Stomach (tissue), 9 donors: ENCODE measurements around the gene TMEM141. TPM values are rescaled to one million over a fixed set of nuclear protein-coding genes. Genes with fewer than 3 reads are reported as not detected.

Source experiments
- DNase-seq, 2 donors: peaks; one replicate each; pipeline versions ENCODE4 v3.0.0 to v3.0.0-alpha.2; 2013 to 2019
- H3K27ac ChIP-seq, 5 donors: fragments of 200-600 bp in 4 of 5; sonication (generic) in 4 of 5; one replicate each; pipeline ENCODE4 v1.5.1; 2013 to 2019; ENCODE audit warnings: mild to moderate bottlenecking in 1 of 5, moderate library complexity in 1 of 5
- H3K27me3 ChIP-seq, 3 donors: fragments of 200-600 bp; sonication (generic); one replicate each; pipeline ENCODE4 v1.5.1; 2017 to 2019; ENCODE audit warnings: mixed run types in 1 of 3
- H3K36me3 ChIP-seq, 4 donors: fragments of 200-600 bp; sonication (generic); 1 replicate in 3 of 4; 2 replicates in 1 of 4; pipeline ENCODE4 v1.5.1; 2016 to 2019
- H3K4me1 ChIP-seq, 4 donors: fragments of 200-600 bp; sonication (generic); one replicate each; pipeline ENCODE4 v1.5.1; 2016 to 2019
- H3K4me3 ChIP-seq, 4 donors: fragments of 200-600 bp; sonication (generic) in 3 of 4; one replicate each; pipeline ENCODE4 v1.5.1; 2016 to 2019; ENCODE audit warnings: mild to moderate bottlenecking in 1 of 4
- H3K9me3 ChIP-seq, 4 donors: fragments of 200-600 bp; sonication (generic); one replicate each; pipeline ENCODE4 v1.5.1; 2016 to 2019
- CTCF ChIP-seq, 7 experiments: fragments of 450-650 bp in 4 of 7; fragments of 200-600 bp in 3 of 7; sonication (generic) in 3 of 7; IDR thresholded peaks; one replicate each; pipeline ENCODE4 v1.5.1; 2016 to 2019; ENCODE audit warnings: antibody characterized with exemption in 7 of 7, control low read depth in 2 of 7, mild to moderate bottlenecking in 1 of 7
- EP300 ChIP-seq: sonication (generic); formaldehyde crosslinking; IDR thresholded peaks from one replicate; pipeline ENCODE4 v1.6.1; 2017; ENCODE audit warnings: antibody characterized with exemption
- POLR2A ChIP-seq, 4 donors: fragments of 450-650 bp; IDR thresholded peaks; one replicate each; pipeline ENCODE4 v1.6.1; 2016; ENCODE audit warnings: antibody characterized with exemption in 4 of 4, control low read depth in 2 of 4, mild to moderate bottlenecking in 1 of 4, moderate library complexity in 1 of 4
- POLR2AphosphoS5 ChIP-seq, 3 donors: sonication (generic); formaldehyde crosslinking; IDR thresholded peaks; one replicate each; pipeline ENCODE4 v1.6.1; 2016; ENCODE audit warnings: antibody characterized with exemption in 3 of 3
- WGBS, 5 donors: extraction: QIAGEN DNeasy Blood & Tissue Kit in 3 of 5; methylation state at CpG; one replicate each; pipeline versions ENCODE4 v1.1.5 to v1.1.7; 2013 to 2018; 5-methylcytosine and 5-hydroxymethylcytosine counted together
- intact Hi-C: fragments of 100-400 bp; cut with DNase I; formaldehyde crosslinking; loops from one replicate; pipeline ENCODE4 v1.15.1; 2023; ENCODE audit warnings: low total_unique reads
- polyA plus RNA-seq, 3 donors: library from polyadenylated mRNA; stranded (reverse); fragments of 200-250 nt; gene quantifications; one replicate each; pipeline ENCODE4 v1.2.3, GENCODE V29; 2013
- total RNA-seq, 5 donors: library from RNA; depleted of rRNA; stranded (reverse); fragments of >200 nt; gene quantifications; one replicate each; pipeline versions ENCODE4 v1.1.0 to v1.2.3, GENCODE V29; 2014 to 2016
- donor health status: healthy with polysubstance abuse.
- donor health status: Bipolar disorder and iron deficiency.
- donor health status: healthy.

Gene TMEM141
- total and polyA plus RNA-seq, 8 donors = 11.1 to 219 (median 103) TPM

- peaks cover 11 to 57% (median 36%) of the 10 kb centered on the region in 4 donors for H3K36me3 ChIP-seq
- no peak for DNase-seq
- H3K27ac ChIP-seq = no peak overlapping the region
- peaks cover 5 to 31% (median 17%) of the 10 kb centered on the region in 4 donors for H3K4me1 ChIP-seq
- WGBS, 5 donors = 90 to 95% (median 94%) methylated on average over 13 of the region's 13 CpGs
- H3K9me3 ChIP-seq = no peaks in the 10 kb centered on the region
- H3K4me3 ChIP-seq = no peak overlapping the region
- no peak for TF ChIP-seq POLR2A (IDR thresholded peaks at IDR 0.05)
- no peak for TF ChIP-seq EP300
- TF ChIP-seq POLR2AphosphoS5 (IDR thresholded peaks at IDR 0.05) = no peak
- TF ChIP-seq CTCF (IDR thresholded peaks at IDR 0.05) = no peak
- intact Hi-C loops = no loop called here
- no peaks in the 10 kb centered on the region for H3K27me3 ChIP-seq
These were observed 23.7 kb downstream of the TMEM141 start for GRCh38 chr9:136814725-136815421.

- peaks cover under 1 to 26% (median 12%) of the 10 kb centered on the region in 4 donors for H3K4me1 ChIP-seq
- no peak for TF ChIP-seq POLR2AphosphoS5 (IDR thresholded peaks at IDR 0.05)
- no peak for TF ChIP-seq EP300
- no peak for TF ChIP-seq POLR2A (IDR thresholded peaks at IDR 0.05)
- TF ChIP-seq CTCF (IDR thresholded peaks at IDR 0.05) = no peak
- 0 to 45% (median 0%) methylated on average over 1 of the region's 1 CpG for WGBS, 5 donors
- no peak overlapping the region for H3K27ac ChIP-seq
- H3K9me3 ChIP-seq = no peaks in the 10 kb centered on the region
- DNase-seq = no peak
- H3K27me3 ChIP-seq = no peaks in the 10 kb centered on the region
- no peak overlapping the region for H3K4me3 ChIP-seq
- intact Hi-C loops = no loop called here
- peaks cover 11 to 56% (median 34%) of the 10 kb centered on the region in 4 donors for H3K36me3 ChIP-seq
These were observed 24.3 kb downstream of the TMEM141 start for GRCh38 chr9:136815422-136815782.

DNA sequence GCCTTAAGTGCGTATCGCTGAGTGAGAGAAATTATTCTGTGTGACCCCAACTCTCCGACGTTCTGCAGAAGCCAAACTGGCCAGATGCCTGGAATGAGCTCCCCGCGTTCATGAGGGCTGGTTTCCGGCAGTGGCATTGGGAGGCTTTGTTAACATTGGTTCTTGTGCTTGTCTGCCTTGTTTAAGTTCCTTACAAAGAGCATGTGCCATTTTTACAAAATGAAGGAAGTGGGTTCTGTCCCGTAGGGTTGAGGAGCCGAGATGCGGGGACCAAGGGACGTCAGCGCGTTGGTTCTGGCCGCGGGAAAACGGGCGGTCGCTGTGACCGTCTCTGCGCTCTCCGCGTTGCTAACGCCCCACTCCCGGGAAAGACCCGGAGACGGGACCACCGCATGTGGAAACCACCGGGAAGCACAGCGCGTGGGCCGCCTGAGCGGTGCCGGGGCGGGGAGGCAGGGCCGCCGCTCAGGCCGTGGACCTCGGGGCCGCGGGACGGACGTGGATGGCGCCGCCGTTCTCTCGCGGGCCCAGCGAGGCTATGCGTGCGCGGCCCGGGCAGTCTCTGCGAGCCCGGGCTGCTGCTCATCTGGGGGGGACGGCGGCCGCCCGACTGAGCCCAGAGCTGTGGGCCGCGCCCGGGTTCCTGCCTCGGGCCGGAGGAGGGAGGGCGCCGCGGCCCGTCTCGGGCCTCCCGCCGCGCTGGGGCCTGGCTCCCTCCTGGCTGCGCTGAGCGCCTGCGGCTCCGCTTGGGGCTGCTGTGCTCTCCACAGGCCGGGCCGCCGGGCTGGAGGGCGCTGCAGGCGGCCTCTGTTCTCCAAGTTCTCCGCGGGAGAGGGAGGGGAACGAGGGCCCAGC lies 30.1 kb downstream of the TMEM141 start:
- Histone ChIP-seq H3K27ac (peak overlapping the region in 1 of 5 donors; percentile 46), H3K36me3 (peaks cover 27 to 42% (median 39%) of the 10 kb centered on the region in 4 donors), H3K4me3 (peak overlapping the region; percentile 33 to 41 (median 36)), H3K9me3 (no peaks in the 10 kb centered on the region), H3K4me1 (peaks cover 13 to 16% (median 14%) of the 10 kb centered on the region in 4 donors), H3K27me3 (no peaks in the 10 kb centered on the region)
- intact Hi-C loops = no loop called here
- 32 to 40% (median 35%) methylated on average over 33 to 83 of the region's 83 CpGs for WGBS, 5 donors
- peak in 1 of 2 donors; percentile 70 for DNase-seq
- TF ChIP-seq CTCF (IDR thresholded peaks at IDR 0.05) = no peak

- no peak for DNase-seq
- Histone ChIP-seq H3K27ac (peak overlapping the region in 1 of 5 donors; percentile 46), H3K4me3 (peak overlapping the region; percentile 33 to 41 (median 36)), H3K36me3 (peaks cover 35 to 48% (median 45%) of the 10 kb centered on the region in 4 donors), H3K27me3 (no peaks in the 10 kb centered on the region), H3K9me3 (no peaks in the 10 kb centered on the region), H3K4me1 (peaks cover 13 to 16% (median 14%) of the 10 kb centered on the region in 4 donors)
- 74 to 82% (median 76%) methylated on average over 30 to 42 of the region's 42 CpGs for WGBS, 5 donors
- intact Hi-C loops = no loop called here
- TF ChIP-seq POLR2A (IDR thresholded peaks at IDR 0.05) (no peak), POLR2AphosphoS5 (IDR thresholded peaks at IDR 0.05) (no peak), EP300 (no peak), CTCF (IDR thresholded peaks at IDR 0.05) (no peak)
These were observed 30.8 kb downstream of the TMEM141 start for GRCh38 chr9:136821826-136822544.
